GM12801 (cell line): Measurements from ENCODE around the gene KIAA1586.

Experiments used
- CTCF ChIP-seq: IDR thresholded peaks from one replicate; pipeline ENCODE4 v1.5.1; 2011; ENCODE audit warnings: control low read depth; ENCODE audit not compliant: insufficient read length; ENCODE audit errors: extremely low read depth

Gene KIAA1586

DNA sequence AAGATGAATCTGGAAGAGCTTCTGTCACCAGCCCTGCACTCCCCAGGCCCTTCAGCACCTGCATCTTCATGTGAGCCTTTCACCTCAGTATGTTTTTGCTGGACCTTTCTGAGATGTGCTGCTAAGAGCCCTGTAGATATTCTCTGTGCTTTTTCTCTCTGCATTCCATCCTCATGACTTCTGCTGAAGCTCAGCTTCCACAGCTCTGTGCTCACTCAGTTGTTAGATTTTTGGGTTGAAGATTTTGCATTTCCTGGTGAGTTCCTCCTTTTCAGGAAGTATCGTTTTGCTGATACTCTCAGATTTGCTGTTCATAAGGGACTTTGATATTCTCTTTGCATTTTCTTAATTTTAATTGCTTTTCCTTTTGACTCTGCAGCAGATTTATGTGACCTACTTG is 18.3 kb downstream of the KIAA1586 start:
- no peak for TF ChIP-seq CTCF

- no peak for TF ChIP-seq CTCF
Measured at GRCh38 chr6:57068061-57068460, 21.6 kb downstream of the KIAA1586 start.

DNA sequence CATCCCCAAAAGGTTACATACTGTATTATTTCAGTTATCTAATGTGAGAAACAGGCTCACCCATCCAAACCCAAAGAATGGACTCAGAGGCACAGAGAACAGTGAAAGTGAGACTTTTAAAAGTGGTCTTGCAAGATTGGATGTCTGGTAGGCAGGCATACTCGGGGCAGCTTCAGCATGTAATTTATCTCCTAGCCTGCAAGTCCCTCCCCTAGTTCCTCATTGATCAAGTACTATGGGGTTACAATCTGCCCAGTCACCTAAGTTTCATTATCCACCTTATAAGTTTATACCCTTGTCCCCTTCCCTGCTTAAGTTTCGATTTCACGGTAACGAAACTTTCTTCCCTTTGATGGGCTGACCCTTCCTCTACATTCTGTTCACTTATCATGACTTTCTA is 22.7 kb downstream of the KIAA1586 start:
- no peak for TF ChIP-seq CTCF

DNA sequence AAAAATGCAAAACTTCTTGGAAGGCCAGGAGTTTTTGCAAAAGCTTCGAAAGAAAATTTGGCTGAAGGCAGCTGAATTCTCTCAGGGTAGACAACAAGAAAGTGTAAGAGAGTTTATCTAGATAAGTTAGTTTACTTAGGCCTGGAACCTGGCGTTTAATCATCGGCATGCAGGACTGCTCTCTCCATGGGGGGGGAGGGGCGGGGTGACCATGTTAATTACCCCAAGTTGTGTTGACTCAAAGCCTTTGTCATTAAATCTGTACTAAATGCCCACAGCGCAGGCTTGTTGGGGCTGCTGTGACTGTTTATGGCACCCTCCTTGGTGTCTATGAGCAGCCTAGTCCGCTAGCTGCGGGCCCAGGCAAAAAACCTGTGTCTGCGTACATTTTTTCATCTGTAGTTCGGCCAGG is 23.4 kb downstream of the KIAA1586 start:
- no peak for TF ChIP-seq CTCF

DNA sequence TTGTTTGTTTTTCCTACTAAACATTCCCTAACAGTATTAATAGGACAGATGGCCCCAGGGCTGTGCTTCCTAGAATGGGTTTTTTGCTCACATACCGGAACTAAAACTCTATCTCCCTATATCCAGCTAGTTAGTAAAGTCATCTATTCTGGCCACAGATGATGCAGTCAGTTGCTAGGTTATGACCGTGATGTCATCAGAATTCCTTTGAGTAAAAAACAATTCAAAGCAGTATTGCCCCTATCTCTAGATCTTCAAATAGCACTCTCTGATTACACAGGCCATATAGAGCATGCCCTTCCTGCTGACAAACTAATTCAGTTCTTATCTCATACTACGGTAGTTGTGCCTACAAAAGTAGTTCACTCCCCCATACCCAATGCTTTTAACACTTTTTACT is 25.6 kb downstream of the KIAA1586 start:
- TF ChIP-seq CTCF: no peak

- TF ChIP-seq CTCF: no peak
Measured at GRCh38 chr6:57074383-57074782, 27.9 kb downstream of the KIAA1586 start.

- TF ChIP-seq CTCF: no peak
Measured at GRCh38 chr6:57075092-57075491, 28.6 kb downstream of the KIAA1586 start.
